HG03066 (cell line): ENCODE data around the gene P2RX5.

Experiments
- ATAC-seq: cut with Tn5 transposase; IDR thresholded peaks from one replicate; pipeline ENCODE4 v1.9.1; 2021; ENCODE audit warnings: low read depth; ENCODE audit not compliant: unreplicated experiment

Gene P2RX5

DNA sequence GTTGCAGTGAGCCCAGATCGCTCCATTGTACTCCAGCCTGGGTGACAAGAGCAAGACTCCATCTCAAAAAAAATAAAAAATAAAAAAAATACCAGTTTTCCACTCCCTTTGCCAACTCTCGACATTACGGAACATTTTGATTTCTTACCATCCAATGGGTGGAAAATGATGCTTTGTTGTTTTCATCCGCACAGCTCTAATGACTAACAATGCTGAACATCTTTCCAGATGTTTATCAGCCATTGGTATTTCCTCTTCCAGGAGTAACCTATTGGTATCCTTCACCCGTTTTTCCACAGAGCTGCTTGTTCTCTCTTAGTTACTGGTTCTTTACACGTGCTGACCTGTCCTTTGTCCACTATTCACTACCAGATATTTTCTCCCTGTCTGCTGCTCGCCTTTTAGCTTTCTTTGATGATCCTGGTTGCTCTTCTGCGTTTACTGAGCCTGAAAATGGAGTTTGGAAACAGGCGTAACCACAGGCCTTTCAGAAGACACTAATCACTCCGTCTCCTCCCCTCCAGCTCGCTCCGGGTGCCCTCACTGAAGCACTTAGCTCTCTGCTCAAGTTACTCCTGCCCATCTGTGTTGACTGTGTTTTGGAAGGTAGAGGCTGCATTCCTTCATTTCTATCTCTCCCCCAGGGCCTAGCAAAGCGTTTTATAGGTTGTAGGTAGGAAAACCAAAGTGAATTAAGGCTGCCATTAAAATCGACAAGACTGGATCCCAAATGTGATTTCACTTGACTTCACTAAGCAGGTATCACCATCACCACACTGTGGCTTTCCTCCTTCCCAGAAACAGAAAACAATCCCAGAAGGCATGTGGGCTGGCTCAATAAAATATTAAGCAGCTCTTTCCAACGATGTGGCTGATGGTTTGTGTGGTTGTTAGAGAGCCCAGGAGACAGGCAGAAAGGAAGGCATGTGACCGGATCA lies 68.9 kb downstream of the P2RX5 start:
- ATAC-seq: no peak
